IMR-90 (cell line): ENCODE measurements around the gene BCL2. TPM values are rescaled to one million over a fixed set of nuclear protein-coding genes. Genes with fewer than 3 reads are reported as not detected.

Experiments
- ATAC-seq: fragments of 200-7000 bp; cut with Tn5 transposase; 2 replicates; pipeline ENCODE4 v1.9.1; 2020; ENCODE audit warnings: low read depth, mild to moderate bottlenecking, moderate library complexity
- BruUV-seq: library from RNA; stranded (reverse); fragments of 400-500 nt; replicated peaks from 2 replicates; lab custom pipeline; 2021; lab: Mats Ljungman, UMichigan
- CTCF ChIA-PET: fragments of 300-600 bp; formaldehyde crosslinking; extraction: SDS; loops from one replicate; lab custom pipeline; 2021; ENCODE audit warnings: antibody characterized with exemption; lab: Yijun Ruan, JAX
- POLR2A ChIA-PET: fragments of 300-600 bp; sonication (Branson Sonifier 250); formaldehyde crosslinking; loops from one replicate; lab custom pipeline; 2022; ENCODE audit warnings: antibody characterized with exemption; ENCODE audit not compliant: unreplicated experiment; lab: Charles Lee
- DNase-seq: peaks from one replicate; pipeline ENCODE4 v3.0.0; 2013
- H2AFZ ChIP-seq: replicated peaks from 2 replicates; pipeline ENCODE3; 2013; ENCODE audit warnings: low read length, mild to moderate bottlenecking; ENCODE audit not compliant: poor library complexity
- H2AK5ac ChIP-seq: 2 replicates; pipeline ENCODE4 v1.6.1; 2013; ENCODE audit warnings: low read depth, low read length, inconsistent platforms
- H2AK9ac ChIP-seq: replicated peaks from 2 replicates; pipeline ENCODE3; 2013; ENCODE audit warnings: mild to moderate bottlenecking, low read depth, low read length, moderate library complexity; ENCODE audit not compliant: poor library complexity
- H2BK120ac ChIP-seq: 2 replicates; pipeline ENCODE4 v1.6.1; 2013; ENCODE audit warnings: low read depth, low read length, inconsistent platforms
- H2BK15ac ChIP-seq: 3 replicates; pipeline ENCODE4 v1.6.1; 2013; ENCODE audit warnings: low read depth, low read length, inconsistent platforms
- H2BK20ac ChIP-seq: 2 replicates; pipeline ENCODE4 v1.6.1; 2013; ENCODE audit warnings: low read depth, mild to moderate bottlenecking, inconsistent platforms, low read length, moderate library complexity
- H2BK5ac ChIP-seq: 2 replicates; pipeline ENCODE4 v1.6.1; 2013; ENCODE audit warnings: mild to moderate bottlenecking, low read depth, low read length, inconsistent platforms; ENCODE audit not compliant: poor library complexity, severe bottlenecking
- H3K14ac ChIP-seq: replicated peaks from 2 replicates; pipeline ENCODE4 v1.6.1; 2013; ENCODE audit warnings: low read depth, low read length, inconsistent platforms
- H3K18ac ChIP-seq: 2 replicates; pipeline ENCODE4 v1.6.1; 2013; ENCODE audit warnings: low read depth, low read length, control low read depth
- H3K23ac ChIP-seq: 2 replicates; pipeline ENCODE4 v1.6.1; 2013; ENCODE audit warnings: low read depth, low read length, inconsistent platforms
- H3K27ac ChIP-seq: 2 replicates; pipeline ENCODE4 v1.5.1; 2013; ENCODE audit warnings: mild to moderate bottlenecking, control low read depth, low read length; ENCODE audit not compliant: insufficient read depth
- H3K27me3 ChIP-seq: 2 replicates; pipeline ENCODE4 v1.6.1; 2013; ENCODE audit warnings: low read length; ENCODE audit not compliant: control insufficient read depth, insufficient read depth
- H3K36me3 ChIP-seq: 2 replicates; pipeline ENCODE4 v1.6.1; 2013; ENCODE audit warnings: low read length, mixed read lengths; ENCODE audit not compliant: control insufficient read depth, insufficient read depth
- H3K4ac ChIP-seq: 2 replicates; pipeline ENCODE4 v1.6.1; 2013; ENCODE audit warnings: low read depth, low read length, inconsistent platforms
- H3K4me1 ChIP-seq: 2 replicates; pipeline ENCODE4 v1.6.1; 2013; ENCODE audit warnings: low read length, mixed read lengths; ENCODE audit not compliant: control insufficient read depth, insufficient read depth
- H3K4me2 ChIP-seq: 2 replicates; pipeline ENCODE4 v1.6.1; 2013; ENCODE audit warnings: low read depth, mild to moderate bottlenecking, control low read depth, low read length, moderate library complexity
- H3K4me3 ChIP-seq: 2 replicates; pipeline ENCODE4 v1.5.1; 2013; ENCODE audit warnings: low read depth, mild to moderate bottlenecking, control low read depth, low read length, moderate library complexity; ENCODE audit not compliant: insufficient read depth
- H3K56ac ChIP-seq: 2 replicates; pipeline ENCODE4 v1.6.1; 2013; ENCODE audit warnings: low read length, inconsistent platforms; ENCODE audit not compliant: insufficient read depth; ENCODE audit errors: extremely low read depth
- H3K79me1 ChIP-seq, 2 experiments: 2 replicates each; pipeline ENCODE4 v1.6.1; 2013; ENCODE audit warnings: low read length in 2 of 2, inconsistent platforms in 1 of 2, low read depth in 1 of 2
- H3K9ac ChIP-seq: 2 replicates; pipeline ENCODE4 v1.6.1; 2013; ENCODE audit warnings: low read depth, low read length, control low read depth
- H3K9me1 ChIP-seq: 2 replicates; pipeline ENCODE4 v1.6.1; 2013; ENCODE audit warnings: low read length, inconsistent platforms; ENCODE audit not compliant: insufficient read depth
- H3K9me3 ChIP-seq: 2 replicates; pipeline ENCODE4 v1.6.1; 2013; ENCODE audit warnings: low read length; ENCODE audit not compliant: control insufficient read depth, insufficient read depth
- H4K20me1 ChIP-seq: 2 replicates; pipeline ENCODE4 v1.6.1; 2013; ENCODE audit warnings: low read length, inconsistent platforms; ENCODE audit not compliant: insufficient read depth
- H4K5ac ChIP-seq: 2 replicates; pipeline ENCODE4 v1.6.1; 2013; ENCODE audit warnings: mild to moderate bottlenecking, low read depth, low read length, control low read depth
- H4K8ac ChIP-seq, 2 experiments: 2 replicates each; pipeline ENCODE4 v1.6.1; 2013; ENCODE audit warnings: low read depth in 2 of 2, low read length in 2 of 2, control low read depth in 1 of 2, inconsistent platforms in 1 of 2
- H4K91ac ChIP-seq: 2 replicates; pipeline ENCODE4 v1.6.1; 2013; ENCODE audit warnings: low read depth, low read length, inconsistent platforms; ENCODE audit not compliant: insufficient read depth
- BHLHE40 ChIP-seq: fragments of 150-350 bp; IDR thresholded peaks from 2 replicates; pipeline ENCODE4 v1.6.1; 2016; ENCODE audit warnings: mild to moderate bottlenecking, low read depth, low read length
- CEBPB ChIP-seq: IDR thresholded peaks from 2 replicates; pipeline ENCODE4 v1.6.1; 2012; ENCODE audit warnings: low read depth, low read length, improper control_type of control experiment
- CHD1 ChIP-seq: IDR thresholded peaks from 2 replicates; pipeline ENCODE4 v1.6.1; 2012; ENCODE audit warnings: low read depth, low read length, improper control_type of control experiment
- CTCF ChIP-seq: conservative IDR thresholded peaks from 2 replicates; pipeline ENCODE4 v1.5.1; 2012; ENCODE audit warnings: mild to moderate bottlenecking, low read depth, low read length, improper control_type of control experiment
- ELK1 ChIP-seq: fragments of 150-350 bp; IDR thresholded peaks from 2 replicates; pipeline ENCODE4 v1.6.1; 2016; ENCODE audit warnings: low read depth, mild to moderate bottlenecking, low read length, moderate library complexity, borderline replicate concordance
- FOS ChIP-seq: fragments of 150-350 bp; IDR thresholded peaks from 2 replicates; pipeline ENCODE4 v1.6.1; 2016; ENCODE audit warnings: low read depth, low read length
- MAFK ChIP-seq: IDR thresholded peaks from 2 replicates; pipeline ENCODE4 v1.6.1; 2012; ENCODE audit warnings: low read depth, low read length, improper control_type of control experiment
- MAZ ChIP-seq: IDR thresholded peaks from 2 replicates; pipeline ENCODE4 v1.6.1; 2012; ENCODE audit warnings: low read depth, mild to moderate bottlenecking, low read length, improper control_type of control experiment, moderate library complexity, borderline replicate concordance
- MXI1 ChIP-seq: IDR thresholded peaks from 2 replicates; pipeline ENCODE4 v1.6.1; 2012; ENCODE audit warnings: low read depth, mild to moderate bottlenecking, low read length, moderate library complexity, borderline replicate concordance
- NFE2L2 ChIP-seq: fragments of 150-350 bp; IDR thresholded peaks from 2 replicates; pipeline ENCODE4 v1.6.1; 2016; ENCODE audit warnings: low read depth, mild to moderate bottlenecking, low read length
- POLR2A ChIP-seq: IDR thresholded peaks from 2 replicates; pipeline ENCODE4 v1.6.1; 2012; ENCODE audit warnings: mild to moderate bottlenecking, low read depth, low read length
- RCOR1 ChIP-seq: IDR thresholded peaks from 2 replicates; pipeline ENCODE4 v1.6.1; 2012; ENCODE audit warnings: mild to moderate bottlenecking, low read length, improper control_type of control experiment; ENCODE audit not compliant: insufficient replicate concordance
- RFX5 ChIP-seq: IDR thresholded peaks from 2 replicates; pipeline ENCODE4 v1.8.0; 2012; ENCODE audit warnings: low read depth, mild to moderate bottlenecking, low read length, moderate library complexity
- SMC3 ChIP-seq: fragments of 150-350 bp; IDR thresholded peaks from 2 replicates; pipeline ENCODE4 v1.6.1; 2016; ENCODE audit warnings: low read depth, mild to moderate bottlenecking, antibody characterized with exemption, low read length, moderate library complexity
- USF2 ChIP-seq: fragments of 150-350 bp; IDR thresholded peaks from 2 replicates; pipeline ENCODE4 v1.6.1; 2017; ENCODE audit warnings: mild to moderate bottlenecking, antibody characterized with exemption, low read length, low read depth
- dilution Hi-C: fragments of 300-500 bp; cut with HindIII; formaldehyde crosslinking; loops from one replicate; pipeline ENCODE4 v1.14.3; 2018; ENCODE audit warnings: low sequenced_read_pairs; ENCODE audit not compliant: unreplicated experiment
- in situ Hi-C: fragments of 300-500 bp; cut with MboI; formaldehyde crosslinking; loops from 3 replicates; pipeline ENCODE4 v1.14.3; 2019; ENCODE audit warnings: low sequenced_read_pairs, inconsistent platforms, mixed read lengths
- intact Hi-C: fragments of 100-400 bp; cut with micrococcal nuclease; formaldehyde crosslinking; loops from 2 replicates; pipeline ENCODE4 v1.10.0; 2022
- polyA plus RNA-seq, 3 experiments: library from polyadenylated mRNA; depleted of rRNA; stranded (reverse); fragments of >200 nt; gene quantifications; 2 replicates each; pipeline ENCODE4 v1.2.3, GENCODE V29; 2012; ENCODE audit warnings: low replicate concordance in 1 of 3
- total RNA-seq: library from RNA; depleted of rRNA; stranded (reverse); fragments of >200 nt; gene quantifications from 2 replicates; pipeline ENCODE4 v1.2.3, GENCODE V29; 2012

Gene BCL2
- total and polyA plus RNA-seq, 2 of the 4 experiments (the other 2 are of a cell fraction) = 0.24 to 0.54 TPM

- no peak overlapping the region for H2BK5ac ChIP-seq
- intact Hi-C loops = no loop called here
- no peak for DNase-seq
These were observed 89.6 kb downstream of the BCL2 start for GRCh38 chr18:63229971-63230370.

More at GRCh38 chr18:63229971-63230370, 89.6 kb downstream of the BCL2 start:
- ChIA-PET POLR2A (no interaction called here), CTCF (no interaction called here)
- no peak overlapping the region for H3K18ac ChIP-seq
- H3K4ac ChIP-seq = no peak overlapping the region
- no peak for TF ChIP-seq BHLHE40
- TF ChIP-seq MXI1 = no peak
- no peak for TF ChIP-seq RCOR1
- no peak for TF ChIP-seq MAFK
- TF ChIP-seq SMC3 = no peak
- no peak for TF ChIP-seq NFE2L2
- no peak for TF ChIP-seq FOS
- no peak for TF ChIP-seq USF2
- no peak for TF ChIP-seq ELK1
- TF ChIP-seq CEBPB = no peak
- TF ChIP-seq CHD1 = no peak
- TF ChIP-seq RFX5 = no peak
- no peak for TF ChIP-seq CTCF
- TF ChIP-seq POLR2A = no peak
- no peak for TF ChIP-seq MAZ
- no peak overlapping the region for H2BK20ac ChIP-seq
- no peak overlapping the region for H3K27ac ChIP-seq
- no peak overlapping the region for H2BK120ac ChIP-seq
- no peaks in the 10 kb centered on the region for H4K20me1 ChIP-seq
- no peak overlapping the region for H3K23ac ChIP-seq
- H2AK5ac ChIP-seq = no peak overlapping the region
- ATAC-seq = no peak
- in situ Hi-C loops = no loop called here
- no peaks in the 10 kb centered on the region for H3K79me1 ChIP-seq
- no peak overlapping the region for H3K4me2 ChIP-seq
- no TSS peak for BruUV-seq
- dilution Hi-C loops = no loop called here
- H3K9me1 ChIP-seq = no peaks in the 10 kb centered on the region
- H4K5ac ChIP-seq = no peak overlapping the region
- H3K14ac ChIP-seq = no peak overlapping the region
- no peak overlapping the region for H4K8ac ChIP-seq
- no peaks in the 10 kb centered on the region; the same call in 1 of the 2 replicates for H3K9me3 ChIP-seq
- no peak overlapping the region for H3K4me3 ChIP-seq
- no peaks in the 10 kb centered on the region for H3K4me1 ChIP-seq
- H3K9ac ChIP-seq = no peak overlapping the region
- H3K56ac ChIP-seq = no peak overlapping the region
- no peaks in the 10 kb centered on the region for H3K36me3 ChIP-seq
- no peaks in the 10 kb centered on the region for H3K27me3 ChIP-seq
- H4K91ac ChIP-seq = no peak overlapping the region
- H2BK15ac ChIP-seq = no peak overlapping the region
- H2AFZ ChIP-seq = no peak overlapping the region
- no peak overlapping the region for H2AK9ac ChIP-seq
